H54 (cell line): ENCODE data around the gene ARHGEF1.

Experiments
- DNase-seq: peaks from one replicate; pipeline ENCODE4 v3.0.0; 2011; ENCODE audit warnings: low spot score, mixed read lengths; ENCODE audit not compliant: insufficient read length
- FAIRE-seq: peaks from 3 replicates; lab custom pipeline; 2011; peaks lifted over from hg19 to GRCh38; lab: Jason Lieb, UNC
- POLR2A ChIP-seq: IDR thresholded peaks from 2 replicates; pipeline ENCODE4 v1.6.1; 2011; ENCODE audit warnings: low read depth, mild to moderate bottlenecking, low read length

The ARHGEF1 gene

GRCh38 chr19:41919948-41920712 lies 37.1 kb downstream of the ARHGEF1 start:
- DNase-seq, result no peak
- no peak for FAIRE-seq
- no peak for TF ChIP-seq POLR2A

DNA sequence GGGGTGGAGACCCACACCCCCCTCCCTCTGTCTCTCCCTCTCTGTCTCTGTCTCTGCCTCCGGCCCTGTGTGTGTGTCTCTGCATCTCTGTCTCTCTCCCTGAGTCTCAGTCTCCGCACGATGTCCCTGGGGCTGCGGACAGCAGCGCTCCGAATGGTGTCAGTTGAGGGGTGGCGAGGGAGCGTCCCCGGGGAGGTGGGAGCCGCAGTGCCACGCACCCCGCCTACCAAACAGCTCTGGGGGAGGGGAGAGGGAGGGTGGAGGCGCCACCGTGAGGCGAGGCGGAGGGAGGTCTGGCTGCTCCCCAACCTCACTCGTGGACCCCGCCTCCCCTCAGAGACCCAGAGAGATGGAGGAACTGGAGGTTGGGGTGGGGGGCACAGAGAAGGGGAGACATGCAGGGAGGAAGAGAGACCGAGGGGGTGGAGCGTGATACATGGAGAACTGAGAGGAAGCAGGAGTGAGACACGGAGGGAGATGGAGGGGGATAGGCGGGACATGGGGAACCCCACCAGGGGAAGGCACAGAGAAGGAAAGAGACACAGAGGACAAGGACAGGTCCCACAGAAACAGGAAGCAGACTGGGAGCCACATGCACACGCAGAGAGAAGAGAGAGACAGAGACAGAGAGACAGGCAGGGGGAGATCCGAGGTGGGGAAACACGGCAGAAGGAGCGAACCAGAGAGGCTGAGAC lies 38.0 kb downstream of the ARHGEF1 start:
- TF ChIP-seq POLR2A, result no peak
- DNase-seq (no peak), FAIRE-seq (no peak)

- FAIRE-seq, result no peak
- no peak for DNase-seq
- TF ChIP-seq POLR2A, result no peak
Measured at GRCh38 chr19:41921577-41922576, 38.9 kb downstream of the ARHGEF1 start.

DNA sequence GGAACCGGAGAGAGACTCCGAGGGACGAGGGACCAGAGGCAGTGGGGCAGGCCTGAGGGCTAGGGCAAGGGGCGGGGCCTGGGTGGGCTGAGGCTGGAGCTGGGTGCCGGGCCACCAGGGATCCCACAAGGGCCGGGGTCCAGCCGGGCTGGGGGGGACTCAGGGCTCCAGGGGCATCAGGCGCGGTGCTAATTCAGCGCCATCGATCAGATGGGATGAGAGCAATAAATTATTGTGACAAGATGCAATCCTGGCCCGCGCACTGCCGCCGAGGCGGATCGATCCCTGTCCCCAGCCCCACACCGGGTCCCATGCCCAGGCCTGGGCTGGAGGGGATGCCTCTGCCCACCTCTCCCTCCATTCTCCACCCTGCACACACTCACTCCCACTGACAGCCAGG lies 39.6 kb downstream of the ARHGEF1 start:
- no peak for TF ChIP-seq POLR2A
- FAIRE-seq (no peak), DNase-seq (no peak)

DNA sequence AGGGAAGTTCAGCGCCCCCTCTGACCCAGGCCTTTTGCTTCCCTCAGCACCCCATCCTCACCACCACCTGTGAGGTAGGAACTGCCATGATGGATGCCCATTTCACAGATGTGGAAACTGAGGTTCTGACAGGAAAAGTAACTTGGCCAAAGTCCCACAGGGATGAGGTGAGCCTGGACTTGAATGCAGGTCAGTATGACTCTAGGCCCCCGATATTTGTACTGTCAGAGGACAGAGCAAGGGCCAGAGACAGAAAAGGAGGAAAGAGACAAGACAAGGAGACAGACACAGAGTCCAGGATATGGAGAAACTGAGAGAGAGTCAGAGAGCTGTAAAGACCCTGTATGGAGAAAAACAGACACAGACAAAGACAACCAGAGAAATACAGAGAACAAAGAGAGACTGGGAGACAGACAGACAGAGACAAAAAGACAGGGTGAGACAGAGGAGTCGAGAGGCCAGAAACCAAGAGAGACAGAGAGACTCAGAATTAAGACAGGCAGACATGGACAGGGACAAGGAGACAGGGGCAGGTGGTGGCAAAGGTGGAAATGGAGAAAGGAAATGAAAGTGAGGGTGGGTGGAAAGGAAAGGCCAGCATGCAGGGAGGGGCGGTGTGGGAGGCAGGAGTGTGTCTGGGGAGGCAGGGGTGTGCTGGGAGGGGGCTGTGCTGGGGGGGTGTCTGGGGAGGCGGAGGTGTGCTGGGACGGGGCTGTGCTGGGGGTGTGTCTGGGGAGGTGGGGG lies 40.2 kb downstream of the ARHGEF1 start:
- no peak for TF ChIP-seq POLR2A
- FAIRE-seq, result no peak
- no peak for DNase-seq

GRCh38 chr19:41924151-41925145 lies 41.5 kb downstream of the ARHGEF1 start:
- DNase-seq, result no peak
- no peak for TF ChIP-seq POLR2A
- no peak for FAIRE-seq

DNA sequence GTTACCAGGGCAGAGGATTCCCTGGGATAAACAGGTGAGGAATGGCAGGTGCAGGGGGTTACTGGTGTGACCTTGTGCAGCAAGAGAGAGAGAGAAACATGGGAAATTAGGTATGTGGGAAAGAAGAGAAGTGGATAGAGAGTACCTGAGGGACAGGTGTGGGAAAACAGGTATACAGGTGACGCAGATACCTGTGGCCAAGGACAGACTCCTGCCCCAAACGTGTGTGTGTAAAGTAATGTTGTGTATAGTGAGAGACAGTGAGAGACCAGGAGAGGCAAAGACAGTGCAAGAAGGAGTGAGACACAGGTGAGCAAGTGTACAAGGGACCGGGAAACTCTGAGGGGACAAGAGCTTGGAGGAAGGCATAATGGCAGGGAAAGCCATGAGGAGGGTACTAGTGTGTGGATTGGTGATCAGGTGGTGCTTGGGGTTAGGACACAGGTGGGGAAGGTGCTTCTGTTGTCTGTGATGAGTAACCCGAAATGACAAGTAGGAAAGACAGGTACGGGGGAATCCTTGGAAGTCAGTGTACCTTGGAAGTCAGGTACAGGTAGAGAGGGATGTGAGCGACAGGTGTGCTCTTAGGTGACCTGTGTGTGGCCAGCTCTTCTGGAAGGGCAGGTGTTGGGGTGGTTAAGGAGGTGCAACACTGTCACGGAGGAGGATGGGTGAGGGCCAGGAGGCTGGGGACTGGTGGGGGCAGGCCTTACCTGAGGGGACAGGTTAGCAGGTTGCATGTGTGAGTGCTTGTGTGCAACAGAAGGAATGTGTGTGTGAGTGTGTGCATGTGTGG lies 42.4 kb downstream of the ARHGEF1 start:
- TF ChIP-seq POLR2A, result no peak
- DNase-seq (no peak), FAIRE-seq (no peak)

DNA sequence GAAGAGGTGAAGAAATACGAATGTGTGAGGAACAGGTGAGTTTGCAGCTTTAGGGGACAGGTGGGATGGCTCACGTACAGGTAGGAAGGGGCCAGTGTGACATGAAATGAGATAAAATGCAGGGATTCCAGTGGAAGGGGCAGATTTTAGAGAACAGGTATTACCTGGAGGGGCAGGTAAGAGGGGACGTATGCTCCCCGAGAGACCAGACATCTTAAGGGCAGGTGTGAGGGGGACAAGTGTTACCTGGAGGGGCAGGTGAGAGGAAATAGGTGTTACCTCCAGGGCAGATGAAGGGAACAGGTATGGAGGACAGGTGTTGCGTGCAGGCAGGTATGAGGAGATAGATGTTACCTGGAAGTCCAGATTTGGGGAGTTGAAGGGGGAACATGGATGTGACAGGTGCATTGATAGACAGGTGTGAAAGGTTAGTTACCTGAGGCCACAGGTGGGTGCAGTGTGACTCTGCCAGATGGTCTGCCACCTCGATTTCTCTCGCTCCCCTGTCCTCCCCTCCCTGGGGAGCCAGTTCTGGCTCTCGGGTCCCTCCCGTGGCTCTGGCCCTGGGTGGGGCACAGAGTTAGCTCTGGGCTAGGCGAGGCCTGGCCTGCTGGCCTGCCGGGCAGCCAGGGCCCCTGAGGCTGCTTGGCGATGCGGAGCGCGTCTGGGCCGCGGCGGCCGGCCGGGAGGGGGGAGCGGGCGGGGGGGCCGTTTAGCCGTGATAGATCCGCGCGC lies 43.2 kb downstream of the ARHGEF1 start:
- DNase-seq, result no peak
- no peak for FAIRE-seq
- TF ChIP-seq POLR2A, result no peak

GRCh38 chr19:41926763-41927496 lies 43.9 kb downstream of the ARHGEF1 start:
- DNase-seq (no peak), FAIRE-seq (no peak)
- no peak for TF ChIP-seq POLR2A
